Endodermal cell (in vitro differentiated cells): ENCODE results near the gene RHPN2. TPM values are rescaled to one million over a fixed set of nuclear protein-coding genes. Genes with fewer than 3 reads are reported as not detected.

ENCODE experiments used
- DNase-seq: peaks from one replicate; pipeline ENCODE4 v3.0.0-alpha.2; 2017
- H3K27ac ChIP-seq: 2 replicates; pipeline ENCODE4 v1.5.1; 2013; ENCODE audit warnings: mild to moderate bottlenecking, low read depth, low read length, moderate library complexity
- H3K27me3 ChIP-seq: 2 replicates; pipeline ENCODE4 v1.6.1; 2013; ENCODE audit warnings: mild to moderate bottlenecking, low read length, moderate library complexity; ENCODE audit not compliant: insufficient read depth, control insufficient read depth, poor library complexity, severe bottlenecking
- H3K36me3 ChIP-seq: 2 replicates; pipeline ENCODE4 v1.7.0; 2013; ENCODE audit warnings: mild to moderate bottlenecking, low read length, moderate library complexity; ENCODE audit not compliant: control insufficient read depth, insufficient read depth
- H3K4me1 ChIP-seq: one replicate; pipeline ENCODE4 v1.7.0; 2013; ENCODE audit warnings: low read length; ENCODE audit not compliant: control insufficient read depth, insufficient read depth
- H3K4me3 ChIP-seq: 2 replicates; pipeline ENCODE4 v1.5.1; 2013; ENCODE audit warnings: mild to moderate bottlenecking, low read length, moderate library complexity
- H3K9ac ChIP-seq: 2 replicates; pipeline ENCODE4 v1.6.1; 2013; ENCODE audit warnings: mild to moderate bottlenecking, low read length, moderate library complexity; ENCODE audit not compliant: poor library complexity, severe bottlenecking; ENCODE audit errors: extremely low read depth
- H3K9me3 ChIP-seq: 2 replicates; pipeline ENCODE4 v1.6.1; 2013; ENCODE audit warnings: mild to moderate bottlenecking, low read length, moderate library complexity; ENCODE audit not compliant: control insufficient read depth
- H3K27ac Mint-ChIP-seq: 2 replicates; pipeline ENCODE4 v1.8.0; 2020; ENCODE audit warnings: mixed read lengths
- H3K27me3 Mint-ChIP-seq: 2 replicates; pipeline ENCODE4 v1.8.0; 2021; ENCODE audit warnings: mild to moderate bottlenecking, mixed read lengths; ENCODE audit not compliant: insufficient read depth
- H3K36me3 Mint-ChIP-seq: 2 replicates; pipeline ENCODE4 v1.8.0; 2020; ENCODE audit warnings: low read depth, mixed read lengths
- H3K4me1 Mint-ChIP-seq: 2 replicates; pipeline ENCODE4 v1.8.0; 2020; ENCODE audit warnings: mixed read lengths
- H3K4me3 Mint-ChIP-seq: 2 replicates; pipeline ENCODE4 v1.8.0; 2020; ENCODE audit warnings: mild to moderate bottlenecking, moderate library complexity, mixed read lengths
- H3K9me3 Mint-ChIP-seq: 2 replicates; pipeline ENCODE4 v1.8.0; 2020; ENCODE audit warnings: mild to moderate bottlenecking, mixed read lengths
- WGBS, 2 experiments: methylation state at CpG; one replicate each; pipeline versions ENCODE4 v1.1.5 to v1.1.7; 2013; ENCODE audit warnings: missing lambda C conversion rate in 2 of 2, mixed read lengths in 1 of 2; ENCODE audit not compliant: insufficient coverage in 1 of 2, insufficient read length in 1 of 2; 5-methylcytosine and 5-hydroxymethylcytosine counted together
- total RNA-seq, 2 donors: library from RNA; stranded (reverse); fragmentation: NEBNext Ultra II Directional in 1 of 2; extraction: Animal tissue kit (Norgen Biotek cat#: 25700) in 1 of 2; gene quantifications; 2 replicates in 1 of 2; 3 replicates in 1 of 2; pipeline ENCODE4 v1.2.1, GENCODE V29; 2021
- TF ChIP-seq, protein P1 (sequence below): fragments of 200-600 bp; sonication (generic); conservative IDR thresholded peaks from 2 replicates; pipeline ENCODE4 v1.5.0; 2021; ENCODE audit warnings: antibody characterized with exemption, mild to moderate bottlenecking

RHPN2 gene
- total RNA-seq, 2 donors from 2014 or later = 52.0 to 53.2 TPM

DNA sequence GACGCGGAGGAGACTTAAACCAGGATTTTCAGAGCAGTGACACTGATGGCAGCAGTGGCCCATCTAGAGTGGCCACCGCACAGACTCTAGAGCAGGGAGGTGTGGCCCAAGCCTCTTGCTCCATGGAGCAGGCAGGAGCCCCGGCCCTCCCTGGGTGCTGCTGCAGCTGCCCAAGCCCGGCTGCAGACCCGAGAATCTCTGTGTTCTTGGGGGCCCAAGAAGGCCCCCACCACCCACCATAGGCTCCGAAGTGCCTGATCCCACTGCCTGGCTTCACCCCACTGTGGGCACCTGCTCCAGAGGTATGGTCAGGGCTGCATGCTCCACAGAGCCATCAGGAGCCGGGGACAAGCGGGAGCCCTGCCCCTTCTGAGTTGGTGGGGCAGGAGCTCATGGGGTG is 129.1 kb downstream of the RHPN2 start:
- Mint-ChIP-seq H3K27ac (no peak overlapping the region), H3K36me3 (peaks cover 52% of the 10 kb centered on the region), H3K4me1 (no peaks in the 10 kb centered on the region), H3K4me3 (no peak overlapping the region), H3K27me3 (no peaks in the 10 kb centered on the region), H3K9me3 (no peaks in the 10 kb centered on the region)
- Histone ChIP-seq H3K9me3 (no peaks in the 10 kb centered on the region), H3K9ac (no peak overlapping the region), H3K4me3 (no peak overlapping the region), H3K27ac (no peak overlapping the region), H3K4me1 (no peaks in the 10 kb centered on the region), H3K36me3 (peaks cover 38% of the 10 kb centered on the region), H3K27me3 (no peaks in the 10 kb centered on the region)
- 94% methylated on average over 3 to 9 of the region's 9 CpGs for WGBS, 2 experiments
- DNase-seq = no peak
- TF ChIP-seq, protein P1, sequence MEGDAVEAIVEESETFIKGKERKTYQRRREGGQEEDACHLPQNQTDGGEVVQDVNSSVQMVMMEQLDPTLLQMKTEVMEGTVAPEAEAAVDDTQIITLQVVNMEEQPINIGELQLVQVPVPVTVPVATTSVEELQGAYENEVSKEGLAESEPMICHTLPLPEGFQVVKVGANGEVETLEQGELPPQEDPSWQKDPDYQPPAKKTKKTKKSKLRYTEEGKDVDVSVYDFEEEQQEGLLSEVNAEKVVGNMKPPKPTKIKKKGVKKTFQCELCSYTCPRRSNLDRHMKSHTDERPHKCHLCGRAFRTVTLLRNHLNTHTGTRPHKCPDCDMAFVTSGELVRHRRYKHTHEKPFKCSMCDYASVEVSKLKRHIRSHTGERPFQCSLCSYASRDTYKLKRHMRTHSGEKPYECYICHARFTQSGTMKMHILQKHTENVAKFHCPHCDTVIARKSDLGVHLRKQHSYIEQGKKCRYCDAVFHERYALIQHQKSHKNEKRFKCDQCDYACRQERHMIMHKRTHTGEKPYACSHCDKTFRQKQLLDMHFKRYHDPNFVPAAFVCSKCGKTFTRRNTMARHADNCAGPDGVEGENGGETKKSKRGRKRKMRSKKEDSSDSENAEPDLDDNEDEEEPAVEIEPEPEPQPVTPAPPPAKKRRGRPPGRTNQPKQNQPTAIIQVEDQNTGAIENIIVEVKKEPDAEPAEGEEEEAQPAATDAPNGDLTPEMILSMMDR = no peak

DNA sequence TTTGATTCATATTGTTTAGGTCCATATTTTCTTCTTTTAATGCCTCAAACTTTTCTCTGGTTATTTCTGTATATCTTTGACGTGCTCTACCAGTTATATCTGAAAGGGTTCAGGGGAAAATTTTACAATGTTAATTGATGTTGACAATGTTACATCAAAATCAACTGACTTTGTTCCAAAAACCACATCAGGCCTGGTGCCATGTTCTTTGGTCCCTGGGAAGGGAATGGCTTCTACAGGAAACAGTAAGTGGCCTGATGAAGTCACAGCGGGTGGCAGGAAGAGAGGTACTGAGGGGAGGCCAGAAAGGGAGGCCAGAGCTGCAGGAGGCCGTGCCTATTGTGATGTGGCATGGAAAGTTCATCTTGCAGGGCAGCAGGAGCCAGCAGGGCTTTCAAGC is 131.1 kb downstream of the RHPN2 start:
- Mint-ChIP-seq H3K4me1 (no peaks in the 10 kb centered on the region), H3K36me3 (peaks cover 64% of the 10 kb centered on the region), H3K27ac (no peak overlapping the region), H3K4me3 (no peak overlapping the region), H3K9me3 (peaks cover under 1% of the 10 kb centered on the region), H3K27me3 (no peaks in the 10 kb centered on the region)
- no peak overlapping the region for H3K4me3 ChIP-seq
- no peak overlapping the region for H3K9ac ChIP-seq
- H3K4me1 ChIP-seq = no peaks in the 10 kb centered on the region
- no peak overlapping the region for H3K27ac ChIP-seq
- H3K36me3 ChIP-seq = peaks cover 58% of the 10 kb centered on the region
- peaks cover 5% of the 10 kb centered on the region for H3K9me3 ChIP-seq
- 96 to 100% methylated on average over 2 to 3 of the region's 3 CpGs for WGBS, 2 experiments
- no peaks in the 10 kb centered on the region for H3K27me3 ChIP-seq
- no peak for DNase-seq
- TF ChIP-seq, protein P1 = no peak

DNA sequence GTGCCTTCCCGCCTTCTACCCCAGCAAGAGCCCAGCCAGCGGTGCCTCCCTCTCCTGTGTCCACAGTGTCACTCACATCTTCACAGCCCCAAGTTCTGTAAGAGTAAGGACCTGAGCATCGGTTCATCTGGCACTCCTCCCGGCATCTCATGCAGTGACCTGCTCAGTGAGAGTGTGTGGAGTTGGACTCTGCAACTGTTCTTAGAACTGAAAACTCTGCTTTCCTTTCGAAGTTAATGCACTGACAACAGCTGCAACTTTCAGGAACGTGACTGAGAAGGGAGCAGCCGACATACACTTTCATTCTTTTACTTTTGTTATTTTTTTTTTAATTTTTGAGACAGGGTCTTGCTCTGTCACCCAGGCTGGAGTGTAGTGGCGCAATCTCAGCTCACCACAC is 134.1 kb downstream of the RHPN2 start:
- Histone ChIP-seq H3K4me3 (no peak overlapping the region), H3K9me3 (peaks cover 10% of the 10 kb centered on the region), H3K36me3 (peaks cover 60% of the 10 kb centered on the region), H3K27ac (no peak overlapping the region), H3K27me3 (no peaks in the 10 kb centered on the region), H3K9ac (no peak overlapping the region), H3K4me1 (no peaks in the 10 kb centered on the region)
- WGBS, 2 experiments = 88 to 95% methylated on average over 7 to 8 of the region's 8 CpGs
- peaks cover 55% of the 10 kb centered on the region for H3K36me3 Mint-ChIP-seq
- H3K27me3 Mint-ChIP-seq = no peaks in the 10 kb centered on the region
- no peak for DNase-seq
- TF ChIP-seq, protein P1 = no peak
- H3K9me3 Mint-ChIP-seq = peaks cover 6% of the 10 kb centered on the region
- no peaks in the 10 kb centered on the region for H3K4me1 Mint-ChIP-seq
- H3K27ac Mint-ChIP-seq = no peak overlapping the region
- H3K4me3 Mint-ChIP-seq = no peak overlapping the region
